Thymus (tissue), 11 donors: ENCODE measurements around the gene CGNL1. TPM values are rescaled to one million over a fixed set of nuclear protein-coding genes. Genes with fewer than 3 reads are reported as not detected.

Source experiments
- DNase-seq, 9 donors: peaks; one replicate each; pipeline ENCODE4 v3.0.0-alpha.2; 2013; ENCODE audit warnings: low spot score in 9 of 9, low read depth in 6 of 9, missing footprints in 1 of 9
- H3K27ac ChIP-seq, 2 donors: one replicate each; pipeline ENCODE4 v1.5.1; 2013; ENCODE audit warnings: control low read depth in 1 of 2, low read depth in 1 of 2, low read length in 1 of 2, mild to moderate bottlenecking in 1 of 2, moderate library complexity in 1 of 2
- H3K27me3 ChIP-seq, 2 donors: one replicate each; pipeline ENCODE4 v1.5.1; 2013; ENCODE audit warnings: low read length in 1 of 2; ENCODE audit not compliant: control insufficient read depth in 2 of 2, insufficient read depth in 1 of 2
- H3K36me3 ChIP-seq, 2 donors: one replicate each; pipeline ENCODE4 v1.5.1; 2013; ENCODE audit warnings: low read length in 1 of 2, mild to moderate bottlenecking in 1 of 2, moderate library complexity in 1 of 2; ENCODE audit not compliant: control insufficient read depth in 2 of 2, insufficient read depth in 2 of 2
- H3K4me1 ChIP-seq, 2 donors: one replicate each; pipeline ENCODE4 v1.5.1; 2013; ENCODE audit warnings: low read length in 2 of 2; ENCODE audit not compliant: control insufficient read depth in 2 of 2, insufficient read depth in 2 of 2
- H3K4me3 ChIP-seq, 2 donors: one replicate each; pipeline ENCODE4 v1.5.1; 2013; ENCODE audit warnings: low read length in 2 of 2, control low read depth in 1 of 2, mild to moderate bottlenecking in 1 of 2
- H3K9me3 ChIP-seq, 2 donors: one replicate each; pipeline ENCODE4 v1.5.1; 2013; ENCODE audit warnings: low read length in 1 of 2, mild to moderate bottlenecking in 1 of 2; ENCODE audit not compliant: control insufficient read depth in 2 of 2, insufficient read depth in 1 of 2
- WGBS: extraction: QIAGEN DNeasy Blood & Tissue Kit; methylation state at CpG from one replicate; pipeline ENCODE4 v1.1.7; 2013; 5-methylcytosine and 5-hydroxymethylcytosine counted together
- polyA plus RNA-seq: library from polyadenylated mRNA; stranded (reverse); fragments of 200-250 nt; gene quantifications from one replicate; pipeline ENCODE4 v1.2.3, GENCODE V29; 2013
- total RNA-seq: library from RNA; stranded (reverse); fragments of 120-200 nt; gene quantifications from one replicate; pipeline ENCODE4 v1.2.4, GENCODE V29; 2013
- donor health status: healthy.

The CGNL1 gene
- total and polyA plus RNA-seq, 2 donors: 5.7 to 5.9 TPM

- no peaks in the 10 kb centered on the region for H3K36me3 ChIP-seq
- no peaks in the 10 kb centered on the region for H3K4me1 ChIP-seq
- H3K4me3 ChIP-seq: no peak overlapping the region
- no peak for DNase-seq
- no peaks in the 10 kb centered on the region for H3K27me3 ChIP-seq
- WGBS: 96% methylated on average over 2 of the region's 2 CpGs
- H3K9me3 ChIP-seq: no peaks in the 10 kb centered on the region
- H3K27ac ChIP-seq: no peak overlapping the region
Measured at GRCh38 chr15:57422113-57422754, 45.9 kb downstream of the CGNL1 start.

GRCh38 chr15:57423599-57424140, 47.4 kb downstream of the CGNL1 start:
- no peak for DNase-seq
- WGBS: 94% methylated on average over 15 of the region's 15 CpGs
- no peaks in the 10 kb centered on the region for H3K4me1 ChIP-seq

GRCh38 chr15:57424628-57425405, 48.5 kb downstream of the CGNL1 start:
- Histone ChIP-seq H3K4me1 (no peaks in the 10 kb centered on the region), H3K4me3 (no peak overlapping the region), H3K36me3 (no peaks in the 10 kb centered on the region), H3K27me3 (no peaks in the 10 kb centered on the region), H3K9me3 (no peaks in the 10 kb centered on the region), H3K27ac (no peak overlapping the region)
- 96% methylated on average over 6 of the region's 6 CpGs for WGBS
- DNase-seq: no peak

More at GRCh38 chr15:57423599-57424140, 47.4 kb downstream of the CGNL1 start:
- Histone ChIP-seq H3K4me3 (no peak overlapping the region), H3K27me3 (no peaks in the 10 kb centered on the region), H3K9me3 (no peaks in the 10 kb centered on the region), H3K27ac (no peak overlapping the region), H3K36me3 (no peaks in the 10 kb centered on the region)

GRCh38 chr15:57425842-57426241, 49.5 kb downstream of the CGNL1 start:
- WGBS: 63% methylated on average over 3 of the region's 3 CpGs

GRCh38 chr15:57427367-57427821, 51.1 kb downstream of the CGNL1 start:
- Histone ChIP-seq H3K27me3 (no peaks in the 10 kb centered on the region), H3K36me3 (no peaks in the 10 kb centered on the region), H3K9me3 (no peaks in the 10 kb centered on the region), H3K4me3 (no peak overlapping the region), H3K4me1 (no peaks in the 10 kb centered on the region), H3K27ac (no peak overlapping the region)
- DNase-seq: no peak
- 95% methylated on average over 9 of the region's 9 CpGs for WGBS

More at GRCh38 chr15:57425842-57426241, 49.5 kb downstream of the CGNL1 start:
- H3K27me3 ChIP-seq: no peaks in the 10 kb centered on the region
- no peaks in the 10 kb centered on the region for H3K36me3 ChIP-seq
- H3K4me3 ChIP-seq: no peak overlapping the region
- no peak for DNase-seq
- H3K4me1 ChIP-seq: no peaks in the 10 kb centered on the region
- H3K27ac ChIP-seq: no peak overlapping the region
- H3K9me3 ChIP-seq: no peaks in the 10 kb centered on the region

- Histone ChIP-seq H3K9me3 (no peaks in the 10 kb centered on the region), H3K27ac (no peak overlapping the region), H3K27me3 (no peaks in the 10 kb centered on the region), H3K4me1 (no peaks in the 10 kb centered on the region), H3K36me3 (no peaks in the 10 kb centered on the region), H3K4me3 (no peak overlapping the region)
- WGBS: 97% methylated on average over 12 of the region's 12 CpGs
- no peak for DNase-seq
Measured at GRCh38 chr15:57432141-57432741, 55.9 kb downstream of the CGNL1 start.

GRCh38 chr15:57436166-57436565, 59.9 kb downstream of the CGNL1 start:
- Histone ChIP-seq H3K27me3 (no peaks in the 10 kb centered on the region), H3K9me3 (no peaks in the 10 kb centered on the region), H3K36me3 (no peaks in the 10 kb centered on the region), H3K4me1 (no peaks in the 10 kb centered on the region), H3K4me3 (no peak overlapping the region), H3K27ac (no peak overlapping the region)
- DNase-seq: no peak
- 96% methylated on average over 1 of the region's 1 CpG for WGBS

GRCh38 chr15:57436961-57437360, 60.7 kb downstream of the CGNL1 start:
- Histone ChIP-seq H3K4me3 (no peak overlapping the region), H3K27ac (no peak overlapping the region), H3K36me3 (no peaks in the 10 kb centered on the region), H3K27me3 (no peaks in the 10 kb centered on the region), H3K4me1 (no peaks in the 10 kb centered on the region), H3K9me3 (no peaks in the 10 kb centered on the region)
- 87% methylated on average over 2 of the region's 2 CpGs for WGBS
- DNase-seq: no peak

- 94% methylated on average over 3 of the region's 3 CpGs for WGBS
- Histone ChIP-seq H3K36me3 (no peaks in the 10 kb centered on the region), H3K27ac (no peak overlapping the region), H3K4me1 (no peaks in the 10 kb centered on the region), H3K4me3 (no peak overlapping the region), H3K27me3 (no peaks in the 10 kb centered on the region), H3K9me3 (no peaks in the 10 kb centered on the region)
- no peak for DNase-seq
Measured at GRCh38 chr15:57437564-57437963, 61.3 kb downstream of the CGNL1 start.
